Regular cardiac myocyte (primary cell): Measurements from ENCODE around the gene KIF3B. TPM values are rescaled to one million over a fixed set of nuclear protein-coding genes. Genes with fewer than 3 reads are reported as not detected.

ENCODE experiments used
- total RNA-seq: library from RNA; depleted of rRNA; stranded (reverse); fragments of >200 nt; gene quantifications from 2 replicates; pipeline ENCODE4 v1.2.3, GENCODE V29; 2014

Gene KIF3B
- 32.7 and 44.7 TPM in 2 replicates for total RNA-seq

DNA sequence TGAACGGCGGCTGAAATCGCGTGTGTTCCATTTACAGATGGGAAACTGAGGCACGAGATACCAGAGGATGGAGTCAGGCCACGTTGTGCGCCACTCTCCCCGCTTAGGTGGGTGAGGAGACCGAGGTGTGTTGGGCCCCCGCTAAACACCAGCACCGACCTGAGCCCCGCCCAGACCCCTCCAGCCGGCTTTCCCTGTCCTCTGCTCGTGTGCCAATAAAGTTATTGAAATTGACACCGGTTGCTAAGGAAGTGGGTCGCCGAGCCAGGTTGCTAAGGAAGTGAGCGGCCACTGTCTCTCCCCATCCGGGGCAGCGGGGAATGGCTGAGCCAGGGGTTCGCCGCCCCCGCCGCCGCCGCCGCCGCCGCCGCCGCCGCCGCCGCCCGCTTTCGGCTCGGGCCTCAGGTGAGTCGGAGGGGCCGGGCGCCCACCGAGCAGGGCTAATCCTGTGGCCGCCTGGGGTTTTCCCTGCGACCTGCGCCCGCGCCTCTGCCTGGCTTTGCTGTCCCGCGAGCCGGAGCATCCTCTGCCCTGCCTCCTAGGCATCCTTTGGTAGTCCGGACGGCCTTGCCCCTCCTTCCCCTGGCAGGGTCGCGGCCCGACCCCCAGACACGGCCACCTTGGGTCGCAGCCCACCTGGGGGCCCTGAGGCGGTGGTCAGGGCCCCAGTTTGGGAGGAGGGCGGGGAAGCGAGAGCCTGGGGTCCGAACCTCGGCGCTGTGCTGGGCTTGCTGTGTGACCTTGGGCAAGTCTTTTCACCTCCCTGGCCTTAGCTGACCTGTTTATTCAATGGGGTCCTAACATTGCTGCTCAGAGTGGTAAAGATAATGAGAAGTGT, at the start of gene KIF3B:
KIF3B (plus strand) TSS at position 291 of the 838 bp plus-strand sequence. CDS start 32,127 bp downstream, outside the sequence.

DNA sequence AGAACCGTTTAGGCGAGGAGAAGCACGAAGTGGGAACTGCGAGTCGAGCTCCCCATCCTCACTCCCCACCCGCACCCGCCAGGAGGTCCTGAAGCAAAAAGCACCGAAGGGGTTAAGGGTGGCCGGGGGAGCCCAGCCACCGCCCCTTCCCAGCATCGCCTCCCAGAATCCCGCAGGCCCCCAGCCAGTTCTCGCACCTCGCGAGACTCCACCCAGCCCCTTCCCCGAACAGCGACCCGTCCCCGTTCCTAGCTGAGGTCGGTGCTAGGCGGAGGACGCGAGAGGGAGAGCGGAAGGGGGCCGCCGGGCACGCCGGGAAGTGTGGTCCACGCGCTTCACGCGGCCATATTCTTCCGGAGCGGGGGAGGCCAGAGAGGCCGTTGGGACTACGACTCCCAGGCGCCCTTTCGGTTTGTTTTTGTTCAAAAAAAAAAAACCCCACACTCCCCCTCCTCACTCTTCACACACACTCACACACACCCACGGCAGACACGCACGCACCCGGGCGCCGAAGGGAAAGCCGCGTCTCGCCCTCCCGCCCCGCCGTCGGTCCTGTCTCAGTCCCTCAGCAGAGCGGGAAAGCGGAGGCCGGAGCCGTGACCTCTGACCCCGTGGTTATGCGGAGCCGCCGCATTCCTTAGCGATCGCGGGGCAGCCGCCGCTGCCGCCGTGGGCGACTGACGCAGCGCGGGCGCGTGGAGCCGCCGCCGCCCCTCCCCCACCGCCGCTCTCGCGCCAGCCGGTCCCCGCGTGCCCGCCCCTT, 80.6 kb downstream of the KIF3B start, which contains the start of gene ASXL1:
ASXL1 (plus strand) TSS at position 463 of the 763 bp plus-strand sequence. CDS start 445 bp downstream, outside the sequence.

Other genes with a start within 250 kb of the KIF3B start
- not detected in 2 replicates for gene HCK, start 225.4 kb upstream of the KIF3B start, total RNA-seq
- 30.1 and 33.3 TPM in 2 replicates for gene TM9SF4, start 167.9 kb upstream of the KIF3B start, total RNA-seq
- 0.85 and 1.5 TPM in 2 replicates for gene PLAGL2, start 69.9 kb upstream of the KIF3B start, total RNA-seq
- 43.1 and 53.3 TPM in 2 replicates for gene POFUT1, start 69.8 kb upstream of the KIF3B start, total RNA-seq
- gene ASXL1, start 80.7 kb downstream of the KIF3B start, total RNA-seq, result 29.5 and 35.5 TPM in 2 replicates